Activated CD4-positive, CD25-positive, alpha-beta regulatory T cell treated with anti-CD3 and anti-CD28 coated beads, Interleukin-2, amount 50 U/mL, for 24 hours (primary cell): ENCODE measurements around the gene C19orf38.
"Not testable (repeated sequence)": the region's sequence is repeated elsewhere in the genome, so short reads cannot be mapped to it uniquely, and the experiment has no call there.

Source experiments
- ATAC-seq, 2 donors: fragments of 150-1000 bp; cut with Tn5 transposase; one replicate each; pipeline ENCODE4 v1.10.0; 2021; ENCODE audit warnings: mild to moderate bottlenecking in 1 of 2, moderate library complexity in 1 of 2

Gene C19orf38

DNA sequence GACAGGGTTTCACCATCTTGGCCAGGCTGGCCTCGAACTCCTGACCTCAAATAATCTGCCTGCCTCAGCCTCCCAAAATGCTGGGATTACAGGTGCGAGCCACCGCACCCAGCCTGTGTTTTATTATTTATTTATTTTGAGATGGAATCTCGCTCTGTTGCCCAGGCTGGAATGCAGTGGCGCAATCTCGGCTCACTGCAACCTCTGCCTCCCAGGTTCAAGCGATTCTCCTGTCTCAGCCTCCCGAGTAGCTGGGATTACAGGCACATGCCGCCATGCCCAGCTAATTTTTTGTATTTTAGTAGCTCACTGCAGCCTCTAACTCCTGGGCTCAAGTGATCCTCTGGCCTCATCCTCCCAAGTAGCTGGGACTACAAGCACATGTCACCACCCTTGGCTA is 29.4 kb downstream of the C19orf38 start:
- not testable (repeated sequence) for ATAC-seq

- no peak for ATAC-seq
Observed at GRCh38 chr19:10878253-10878652, 30.0 kb downstream of the C19orf38 start.

GRCh38 chr19:10881403-10882107 is 33.3 kb downstream of the C19orf38 start:
- ATAC-seq, result no peak

- no peak for ATAC-seq
Observed at GRCh38 chr19:10882108-10882457, 33.9 kb downstream of the C19orf38 start.

DNA sequence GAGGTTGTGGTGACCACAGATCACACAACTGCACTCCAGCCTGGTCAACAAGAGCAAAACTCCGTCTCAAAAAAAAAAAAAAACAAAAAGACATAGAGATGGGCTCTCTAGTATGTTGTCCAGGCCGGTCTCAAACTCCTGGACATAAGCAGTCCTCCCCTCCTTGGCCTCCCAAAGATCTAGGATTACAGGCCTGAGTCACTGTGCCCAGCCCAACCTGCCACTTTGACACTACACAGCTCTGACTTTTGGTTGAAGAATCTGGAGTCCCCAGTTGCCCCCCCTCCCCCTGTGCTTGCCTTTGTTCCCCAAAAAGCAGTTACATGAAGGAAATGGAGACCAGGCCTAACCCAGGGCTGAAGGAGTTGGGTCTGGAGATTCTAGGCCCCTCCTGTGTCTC is 36.1 kb downstream of the C19orf38 start:
- ATAC-seq, result no peak

DNA sequence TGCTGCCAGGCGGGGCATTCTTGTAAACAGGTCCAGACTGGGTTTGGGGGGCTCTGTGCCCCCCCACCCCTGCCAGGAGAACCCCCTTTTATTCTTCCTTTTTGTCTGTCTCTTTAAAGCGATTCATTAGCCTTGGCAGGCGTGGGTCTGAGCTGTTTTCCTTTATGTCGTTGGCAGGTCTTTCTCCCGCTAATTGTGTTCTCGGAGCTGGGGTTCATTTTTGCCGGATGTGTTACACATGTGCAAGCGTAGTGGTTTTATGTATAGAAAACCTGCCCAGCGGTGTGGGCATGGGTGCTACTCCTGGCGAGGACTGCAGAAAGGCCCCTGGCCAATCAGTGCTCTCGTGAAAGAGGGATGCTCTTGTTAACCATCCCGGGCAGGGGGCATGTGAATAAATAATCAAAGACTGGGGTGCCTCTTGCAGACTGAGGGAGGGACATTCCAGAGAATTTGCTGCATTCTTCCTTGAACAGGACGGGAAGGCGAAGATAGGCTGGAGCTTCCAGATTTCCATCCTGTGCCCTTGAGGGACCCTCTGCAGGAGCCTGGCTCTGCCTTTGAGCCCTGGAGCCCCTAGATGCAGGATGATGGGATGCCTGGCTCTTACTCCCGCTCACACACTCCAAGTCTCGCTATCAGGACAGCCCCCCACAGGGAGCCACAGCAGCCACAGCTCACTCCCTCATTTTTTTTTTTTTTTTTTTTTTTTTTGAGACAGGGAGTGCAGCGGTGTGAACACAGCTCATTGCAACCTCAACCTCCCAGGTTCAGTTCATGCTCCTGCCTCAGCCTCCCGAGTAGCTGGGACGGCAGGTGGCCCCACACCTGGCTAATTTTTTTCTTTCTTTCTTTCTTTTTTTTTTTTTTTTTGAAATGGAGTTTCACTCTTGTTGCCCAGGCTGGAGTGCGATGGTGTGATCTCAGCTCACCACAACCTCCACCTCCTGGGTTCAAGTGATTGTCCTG is 37.3 kb downstream of the C19orf38 start:
- no peak for ATAC-seq

DNA sequence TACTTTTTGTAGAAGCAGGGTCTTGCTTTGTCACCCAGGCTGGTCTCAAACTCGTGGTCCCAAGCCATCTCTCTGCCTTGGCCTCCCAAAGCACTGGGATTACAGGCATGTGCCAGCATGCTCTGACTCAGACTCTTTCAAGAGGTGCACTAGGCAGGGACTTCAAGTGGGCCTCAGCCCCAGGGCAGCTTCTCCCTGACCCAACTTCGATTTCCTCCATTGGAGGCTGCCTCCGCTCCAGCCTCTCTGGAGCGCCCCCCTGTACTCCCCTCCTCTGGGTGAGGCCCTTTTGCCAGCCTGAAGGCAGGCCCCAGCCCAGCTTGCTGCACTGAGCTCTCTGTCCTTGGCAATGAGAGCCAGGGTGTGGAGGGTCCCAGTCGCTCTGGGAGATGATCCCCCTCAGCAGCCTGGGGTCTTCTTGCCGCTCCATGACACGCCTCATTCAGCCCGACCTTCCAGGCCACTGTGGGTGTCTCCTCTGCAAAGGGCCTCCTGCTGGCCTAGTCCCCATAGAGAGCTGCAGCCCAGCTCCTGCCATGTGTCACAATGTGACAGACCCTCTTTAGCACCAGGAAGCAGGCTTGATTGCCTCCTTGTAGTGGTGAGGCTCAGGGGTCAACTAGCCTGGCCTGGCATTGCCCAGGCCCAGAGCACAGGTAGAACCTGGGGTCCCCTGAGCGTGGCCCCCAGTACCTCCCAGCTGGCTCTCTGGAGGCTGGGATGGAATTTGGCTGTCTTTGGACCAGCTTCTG is 39.6 kb downstream of the C19orf38 start:
- ATAC-seq, result no peak

DNA sequence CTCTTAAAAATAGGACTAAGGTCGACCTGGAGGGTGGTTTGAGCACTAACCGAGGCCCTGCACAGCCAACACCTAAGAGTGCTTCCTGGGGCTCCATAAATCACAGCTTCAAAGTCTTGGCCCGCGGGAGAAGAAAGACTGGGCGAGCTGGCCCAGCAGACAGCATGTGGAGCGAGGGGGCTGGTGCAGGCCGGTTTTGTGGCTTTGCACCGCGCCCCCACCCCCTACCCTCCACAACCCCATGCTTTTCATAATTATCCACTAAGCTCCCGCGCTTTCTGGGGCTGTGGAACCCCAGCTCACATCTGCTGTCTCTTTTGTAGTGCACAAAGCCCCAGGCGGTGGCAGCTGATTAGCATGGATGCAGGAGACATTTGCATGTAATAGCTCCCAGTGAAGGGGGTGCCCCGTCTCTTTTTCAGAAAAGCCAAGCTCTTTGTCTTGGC is 40.2 kb downstream of the C19orf38 start:
- no peak for ATAC-seq

- no peak for ATAC-seq
Observed at GRCh38 chr19:10889880-10890279, 41.7 kb downstream of the C19orf38 start.

- ATAC-seq, result no peak
Observed at GRCh38 chr19:10891405-10892086, 43.3 kb downstream of the C19orf38 start.

DNA sequence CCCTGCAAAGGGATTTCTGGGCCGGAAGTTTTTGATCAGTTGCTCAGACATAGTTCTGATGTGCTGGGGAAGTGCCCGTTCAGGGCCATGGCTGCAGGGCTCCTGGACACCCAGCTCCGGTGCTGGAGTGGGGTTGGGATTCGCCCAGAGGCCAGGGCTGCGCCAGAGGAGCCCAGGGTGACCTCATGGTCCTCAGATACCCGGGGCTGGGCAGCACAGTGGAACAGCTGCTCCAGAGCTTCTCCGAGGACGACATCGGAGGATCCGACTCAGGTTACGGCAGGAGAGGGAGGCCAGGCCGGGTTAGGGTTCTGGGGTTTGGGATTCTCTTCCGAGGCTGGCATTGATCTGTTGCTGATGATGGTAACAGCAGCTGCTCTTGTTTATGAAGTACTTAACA is 44.0 kb downstream of the C19orf38 start:
- ATAC-seq, result no peak

DNA sequence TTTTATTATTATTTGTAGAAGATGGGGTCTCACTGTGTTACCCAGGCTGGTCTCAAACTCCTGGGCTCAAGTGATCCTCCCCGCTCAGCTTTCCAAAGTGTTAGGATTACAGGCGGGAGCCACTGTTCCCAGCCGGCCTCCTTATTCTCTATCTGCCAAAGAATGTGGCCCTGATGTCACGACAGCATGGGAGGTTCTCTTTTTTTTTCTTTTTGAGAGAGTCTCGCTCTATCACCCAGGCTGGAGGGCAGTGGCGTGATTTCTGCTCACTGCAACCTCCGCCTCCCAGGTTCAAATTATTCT is 46.6 kb downstream of the C19orf38 start:
- no peak for ATAC-seq

- no peak for ATAC-seq
Observed at GRCh38 chr19:10895363-10895762, 47.1 kb downstream of the C19orf38 start.

DNA sequence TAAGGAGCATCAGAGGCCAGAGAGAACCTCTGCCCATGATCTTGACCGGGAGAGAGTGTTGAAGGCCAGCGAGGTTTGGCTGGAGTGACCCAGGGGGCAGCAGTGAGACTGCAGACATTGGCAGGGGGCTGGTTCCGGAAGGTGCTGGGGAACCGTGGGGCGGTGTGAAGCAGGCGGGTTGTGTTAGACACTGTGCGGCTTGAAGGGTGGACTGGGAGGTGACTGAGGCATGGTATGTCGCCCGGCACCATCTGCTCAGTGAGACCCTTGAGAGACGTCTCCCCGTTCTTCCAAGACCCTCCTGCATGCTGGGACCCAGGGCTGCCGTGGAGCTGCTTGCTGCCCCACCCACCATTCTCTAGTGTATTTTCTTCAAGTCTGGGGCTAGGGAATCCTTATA is 47.7 kb downstream of the C19orf38 start:
- no peak for ATAC-seq

GRCh38 chr19:10896851-10897526 is 48.8 kb downstream of the C19orf38 start:
- ATAC-seq, result no peak

- ATAC-seq, result no peak
Observed at GRCh38 chr19:10898633-10899032, 50.4 kb downstream of the C19orf38 start.

GRCh38 chr19:10899151-10899653 is 51.0 kb downstream of the C19orf38 start:
- no peak for ATAC-seq

DNA sequence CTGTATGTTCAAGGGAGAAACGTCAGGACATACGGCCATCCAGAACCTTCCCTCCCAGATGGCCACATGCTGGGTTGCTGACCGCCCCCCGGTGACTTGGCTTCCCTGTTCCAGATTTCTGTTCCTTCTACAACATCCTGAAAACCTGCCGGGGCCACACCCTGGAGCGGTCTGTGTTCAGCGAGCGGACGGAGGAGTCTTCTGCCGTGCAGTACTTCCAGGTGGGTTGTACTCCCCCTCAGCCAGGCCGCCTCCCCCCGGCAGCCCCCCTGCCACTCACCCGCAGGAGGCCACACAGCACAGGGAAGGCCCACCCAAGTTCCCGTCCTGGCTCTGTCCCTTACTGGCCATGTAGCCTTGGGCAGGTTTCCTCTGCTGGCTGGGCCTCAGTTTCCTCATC is 59.7 kb downstream of the C19orf38 start:
- ATAC-seq, result no peak

GRCh38 chr19:10908380-10908960 is 60.3 kb downstream of the C19orf38 start:
- no peak for ATAC-seq

- ATAC-seq, result no peak
Observed at GRCh38 chr19:10911579-10912363, 63.6 kb downstream of the C19orf38 start.

DNA sequence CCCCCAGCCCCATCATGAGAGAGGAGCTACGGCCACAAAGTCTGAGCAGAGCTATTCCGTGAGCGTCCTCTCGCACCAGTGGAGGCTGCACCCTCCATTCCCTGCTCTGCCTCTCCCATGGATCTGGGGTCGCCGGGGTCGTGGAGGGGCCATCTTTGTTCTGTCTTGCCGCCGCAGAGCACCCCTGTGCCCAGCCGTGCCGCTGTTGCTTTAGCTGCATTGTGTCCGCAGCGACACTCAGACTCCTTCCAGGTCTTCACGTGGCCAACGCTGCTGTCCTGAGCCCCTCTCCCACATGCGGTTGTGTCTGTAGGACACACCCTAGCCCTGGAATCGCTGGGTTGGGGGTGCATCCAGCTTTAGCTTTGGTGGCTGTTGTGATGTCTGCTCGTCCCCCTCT is 64.4 kb downstream of the C19orf38 start:
- no peak for ATAC-seq
